ENCODE data around the gene KRT222. TPM values are rescaled to one million over a fixed set of nuclear protein-coding genes. Genes with fewer than 3 reads are reported as not detected.

Gene KRT222
- total RNA-seq, 1 donor from 2014 or later, result 1.3 TPM

- intact Hi-C loops (cut with DNase I), result no loop called here
- no peaks in the 10 kb centered on the region for H3K27me3 ChIP-seq
- ATAC-seq (no peak), DNase-seq (no peak)
- H3K4me1 ChIP-seq, result peaks cover 7% of the 10 kb centered on the region
- no peak overlapping the region for H3K27ac ChIP-seq
- TF ChIP-seq CTCF (IDR thresholded peaks at IDR 0.05), result no peak
- no peaks in the 10 kb centered on the region for H3K36me3 ChIP-seq
- H3K4me3 ChIP-seq, result no peak overlapping the region
- no peaks in the 10 kb centered on the region for H3K9me3 ChIP-seq
Observed at GRCh38 chr17:40694584-40694983, 29.6 kb upstream of the KRT222 start.

- Histone ChIP-seq H3K9me3 (no peaks in the 10 kb centered on the region), H3K27me3 (no peaks in the 10 kb centered on the region), H3K27ac (no peak overlapping the region), H3K4me3 (no peak overlapping the region), H3K36me3 (no peaks in the 10 kb centered on the region), H3K4me1 (no peaks in the 10 kb centered on the region)
- ATAC-seq (no peak), DNase-seq (no peak)
- no peak for TF ChIP-seq CTCF (IDR thresholded peaks at IDR 0.05)
- intact Hi-C loops (cut with DNase I), result no loop called here
Observed at GRCh38 chr17:40687106-40687505, 22.1 kb upstream of the KRT222 start.

GRCh38 chr17:40686192-40686591 is 21.2 kb upstream of the KRT222 start:
- H3K27me3 ChIP-seq, result no peaks in the 10 kb centered on the region
- intact Hi-C loops (cut with DNase I), result no loop called here
- no peaks in the 10 kb centered on the region for H3K4me1 ChIP-seq
- ATAC-seq (no peak), DNase-seq (no peak)
- no peak overlapping the region for H3K4me3 ChIP-seq
- H3K27ac ChIP-seq, result no peak overlapping the region
- no peaks in the 10 kb centered on the region for H3K9me3 ChIP-seq
- no peaks in the 10 kb centered on the region for H3K36me3 ChIP-seq
- TF ChIP-seq CTCF (IDR thresholded peaks at IDR 0.05), result no peak

GRCh38 chr17:40680998-40681397 is 16.0 kb upstream of the KRT222 start:
- DNase-seq, result no peak
- ATAC-seq, result no peak
- intact Hi-C loops (cut with DNase I), result no loop called here
- H3K4me3 ChIP-seq, result no peak overlapping the region
- H3K27me3 ChIP-seq, result peaks cover 13% of the 10 kb centered on the region
- no peak for TF ChIP-seq CTCF (IDR thresholded peaks at IDR 0.05)
- H3K4me1 ChIP-seq, result no peaks in the 10 kb centered on the region
- H3K9me3 ChIP-seq, result no peaks in the 10 kb centered on the region
- H3K27ac ChIP-seq, result no peak overlapping the region
- H3K36me3 ChIP-seq, result no peaks in the 10 kb centered on the region

- H3K4me1 ChIP-seq, result no peaks in the 10 kb centered on the region
- no peaks in the 10 kb centered on the region for H3K36me3 ChIP-seq
- intact Hi-C loops (cut with DNase I), result no loop called here
- no peak overlapping the region for H3K4me3 ChIP-seq
- no peak for TF ChIP-seq CTCF (IDR thresholded peaks at IDR 0.05)
- no peak for ATAC-seq
- peaks cover 13% of the 10 kb centered on the region for H3K27me3 ChIP-seq
- H3K27ac ChIP-seq, result no peak overlapping the region
- no peaks in the 10 kb centered on the region for H3K9me3 ChIP-seq
- no peak for DNase-seq
Observed at GRCh38 chr17:40679523-40679907, 14.5 kb upstream of the KRT222 start.

GRCh38 chr17:40678902-40679522 is 14.0 kb upstream of the KRT222 start:
- ATAC-seq (no peak), DNase-seq (no peak)
- H3K27ac ChIP-seq, result no peak overlapping the region
- no peaks in the 10 kb centered on the region for H3K4me1 ChIP-seq
- no peaks in the 10 kb centered on the region for H3K36me3 ChIP-seq
- no peaks in the 10 kb centered on the region for H3K9me3 ChIP-seq
- no peak overlapping the region for H3K4me3 ChIP-seq
- TF ChIP-seq CTCF (IDR thresholded peaks at IDR 0.05), result no peak
- H3K27me3 ChIP-seq, result peaks cover 13% of the 10 kb centered on the region
- intact Hi-C loops (cut with DNase I), result no loop called here
